BLaER1 treated with 17β-estradiol and CSF1 and Interleukin-3, amounts not matched to agents 10 nM and 100 nM (cell line): ENCODE results near the gene FANCD2.
"Not testable (repeated sequence)": the region's sequence is repeated elsewhere in the genome, so short reads cannot be mapped to it uniquely, and the experiment has no call there.

Source experiments
- H3K27ac ChIP-seq, 11 experiments: shearing (Covaris generic); formaldehyde crosslinking; 2 replicates each; pipeline ENCODE4 v1.8.1; 2022
- H3K27me3 ChIP-seq, 11 experiments: shearing (Covaris generic); formaldehyde crosslinking; 2 replicates each; pipeline ENCODE4 v1.8.1; 2022
- H3K36me3 ChIP-seq, 11 experiments: shearing (Covaris generic); formaldehyde crosslinking; 2 replicates each; pipeline ENCODE4 v1.8.1; 2022
- H3K4me1 ChIP-seq, 10 experiments: shearing (Covaris generic); formaldehyde crosslinking; 2 replicates each; pipeline ENCODE4 v1.8.1; 2022
- H3K4me2 ChIP-seq, 11 experiments: shearing (Covaris generic); formaldehyde crosslinking; 2 replicates each; pipeline ENCODE4 v1.8.1; 2022
- H3K4me3 ChIP-seq, 10 experiments: shearing (Covaris generic); formaldehyde crosslinking; 2 replicates each; pipeline ENCODE4 v1.8.1; 2022
- H3K9ac ChIP-seq, 11 experiments: shearing (Covaris generic); formaldehyde crosslinking; 2 replicates each; pipeline ENCODE4 v1.8.1; 2022
- H3K9me3 ChIP-seq, 11 experiments: shearing (Covaris generic); formaldehyde crosslinking; replicated peaks in 1 of 11; 2 replicates each; pipeline ENCODE4 v1.8.1; 2022
- H4K20me1 ChIP-seq, 11 experiments: shearing (Covaris generic); formaldehyde crosslinking; 2 replicates each; pipeline ENCODE4 v1.8.1; 2022
- Cebpa-rat ChIP-seq, 11 experiments: shearing (Covaris generic); IDR thresholded peaks; 2 replicates each; pipeline ENCODE4 v1.8.1; 2022

The FANCD2 gene

DNA sequence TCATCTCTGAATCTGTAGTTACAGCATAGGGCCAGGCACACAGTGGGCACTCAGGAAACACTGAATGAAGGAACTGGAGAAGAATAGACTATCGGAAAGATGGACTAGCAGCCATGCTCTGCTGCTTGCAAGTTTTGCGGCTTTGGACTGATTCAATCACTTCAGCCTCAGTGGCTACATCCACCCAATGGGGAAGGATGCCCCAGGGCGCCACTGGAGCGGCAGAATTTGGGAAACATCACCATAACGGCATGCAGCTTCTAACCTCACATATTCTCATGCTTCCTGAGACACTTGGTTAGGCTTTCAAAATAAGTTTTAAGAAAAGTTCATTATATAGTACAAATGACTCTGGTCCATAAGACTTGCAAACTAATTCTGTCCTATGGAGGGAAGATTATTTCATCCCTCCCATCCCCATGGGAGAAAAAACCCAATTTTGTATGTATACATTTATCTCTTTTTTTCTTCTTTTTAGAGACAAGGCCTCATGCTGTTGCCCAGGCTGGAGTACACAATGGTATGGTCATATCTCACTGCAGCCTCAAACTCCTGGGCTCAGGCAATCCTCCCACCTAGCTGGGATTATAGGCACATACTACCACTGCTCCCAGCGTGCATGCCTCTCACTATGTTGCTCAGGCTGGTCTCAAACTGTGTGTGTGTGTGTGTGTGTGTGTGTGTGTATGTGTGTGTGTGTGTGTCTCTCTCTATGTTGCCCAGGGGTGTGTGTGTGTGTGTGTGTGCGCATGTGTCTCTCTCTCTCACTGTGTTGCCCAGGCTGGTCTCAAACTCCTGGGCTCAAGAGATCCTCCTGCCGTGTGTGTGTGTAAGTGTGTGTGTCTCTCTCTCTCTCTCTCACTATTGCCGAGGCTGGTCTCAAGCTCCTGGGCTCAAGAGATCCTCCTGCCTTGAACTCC is 4.1 kb upstream of the FANCD2 start:
- H3K4me1 ChIP-seq: peaks cover 17 to 53% (median 38%) of the 10 kb centered on the region in 10 experiments
- TF ChIP-seq Cebpa-rat (IDR thresholded peaks at IDR 0.05): no peak
- H3K27ac ChIP-seq: no peak overlapping the region
- H3K9ac ChIP-seq: no peak overlapping the region; a peak in 1 of 22 replicates
- peaks cover 0 to 17% (median 0%) of the 10 kb centered on the region in 11 experiments; a peak in 3 of 22 replicates for H4K20me1 ChIP-seq
- no peaks in the 10 kb centered on the region for H3K27me3 ChIP-seq
- H3K36me3 ChIP-seq: peaks cover 48 to 72% (median 62%) of the 10 kb centered on the region in 11 experiments
- H3K9me3 ChIP-seq: no peaks in the 10 kb centered on the region
- H3K4me2 ChIP-seq: no peak overlapping the region
- H3K4me3 ChIP-seq: no peak overlapping the region

- Histone ChIP-seq H3K4me3 (no peak overlapping the region), H3K9ac (peak overlapping the region in 6 of 11 experiments; percentile 6 to 87 (median 54); a peak in 6 of 22 replicates), H4K20me1 (peaks cover 0 to 10% (median 0%) of the 10 kb centered on the region in 11 experiments; a peak in 1 of 22 replicates), H3K9me3 (no peaks in the 10 kb centered on the region), H3K36me3 (peaks cover 51 to 64% (median 54%) of the 10 kb centered on the region in 11 experiments), H3K27ac (no peak overlapping the region; a peak in 1 of 22 replicates), H3K27me3 (no peaks in the 10 kb centered on the region), H3K4me1 (peaks cover 20 to 42% (median 31%) of the 10 kb centered on the region in 10 experiments), H3K4me2 (peak overlapping the region in 6 of 11 experiments; percentile 22 to 97 (median 90); a peak in 9 of 22 replicates)
- TF ChIP-seq Cebpa-rat (IDR thresholded peaks at IDR 0.05): peak in 3 of 11 experiments; percentile 11 to 21 (median 18); a peak in 2 of 22 replicates
Observed at GRCh38 chr3:10023587-10024310, 2.5 kb upstream of the FANCD2 start.

- TF ChIP-seq Cebpa-rat (IDR thresholded peaks at IDR 0.05): no peak
- Histone ChIP-seq H3K27ac (peak overlapping the region; percentile 45 to 94 (median 86)), H3K9ac (peak overlapping the region; percentile 80 to 91 (median 85)), H3K4me3 (peak overlapping the region; percentile 72 to 91 (median 80)), H4K20me1 (0 out of 22 replicates have a peak, but pooled peaks cover 0 to 5% (median 0%) of the 10 kb centered on the region in 11 experiments), H3K4me1 (peaks cover 20 to 38% (median 31%) of the 10 kb centered on the region in 10 experiments), H3K9me3 (no peaks in the 10 kb centered on the region), H3K36me3 (peaks cover 36 to 64% (median 58%) of the 10 kb centered on the region in 11 experiments), H3K27me3 (no peaks in the 10 kb centered on the region), H3K4me2 (peak overlapping the region; percentile 75 to 97 (median 91))
Observed at GRCh38 chr3:10025205-10026083, 793 bp upstream of the FANCD2 start.

GRCh38 chr3:10041034-10041433 is 14.8 kb downstream of the FANCD2 start:
- H3K36me3 ChIP-seq: peaks cover 27 to 100% (median 85%) of the 10 kb centered on the region in 11 experiments
- TF ChIP-seq Cebpa-rat (IDR thresholded peaks at IDR 0.05): no peak
- no peaks in the 10 kb centered on the region for H3K27me3 ChIP-seq

DNA sequence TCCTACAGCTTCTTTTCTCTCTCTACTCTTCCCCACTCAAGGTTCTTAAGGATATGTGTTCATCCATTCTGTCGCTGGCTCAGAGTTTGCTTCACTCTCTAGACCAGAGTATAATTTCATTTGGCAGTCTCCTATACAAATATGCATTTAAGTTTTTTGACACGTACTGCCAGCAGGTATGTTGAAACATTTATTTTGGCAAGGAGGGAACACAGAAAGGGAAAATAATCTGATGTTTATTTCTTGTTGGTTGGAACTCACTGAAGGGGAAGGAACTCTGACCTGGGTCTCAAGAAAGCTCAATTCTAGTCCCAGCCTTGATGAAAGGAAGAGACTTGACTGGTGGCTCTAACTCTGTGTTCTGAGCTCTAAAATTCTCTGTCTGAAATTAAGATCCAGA is 21.6 kb downstream of the FANCD2 start:
- H3K9me3 ChIP-seq: no peaks in the 10 kb centered on the region

More at GRCh38 chr3:10041034-10041433, 14.8 kb downstream of the FANCD2 start:
- no peak overlapping the region for H3K4me2 ChIP-seq
- H3K27ac ChIP-seq: no peak overlapping the region
- H3K9me3 ChIP-seq: no peaks in the 10 kb centered on the region
- H3K4me1 ChIP-seq: no peaks in the 10 kb centered on the region
- H4K20me1 ChIP-seq: no peaks in the 10 kb centered on the region
- no peak overlapping the region for H3K4me3 ChIP-seq
- no peak overlapping the region for H3K9ac ChIP-seq

DNA sequence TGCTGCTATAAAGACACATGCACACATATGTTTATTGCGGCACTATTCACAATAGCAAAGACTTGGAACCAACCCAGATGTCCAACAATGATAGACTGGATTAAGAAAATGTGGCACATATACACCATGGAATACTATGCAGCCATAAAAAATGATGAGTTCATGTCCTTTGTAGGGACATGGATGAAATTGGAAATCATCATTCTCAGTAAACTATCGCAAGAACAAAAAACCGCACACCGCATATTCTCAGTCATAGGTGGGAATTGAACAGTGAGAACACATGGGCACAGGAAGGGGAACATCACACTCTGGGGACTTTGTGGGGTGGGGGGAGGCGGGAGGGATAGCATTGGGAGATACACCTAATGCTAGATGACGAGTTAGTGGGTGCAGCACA is 26.8 kb downstream of the FANCD2 start:
- not testable (repeated sequence) for H3K4me1 ChIP-seq, H3K27me3 ChIP-seq, H3K4me2 ChIP-seq, H3K4me3 ChIP-seq, H3K27ac ChIP-seq, H4K20me1 ChIP-seq, H3K9me3 ChIP-seq, H3K9ac ChIP-seq
- peaks cover 2 to 83% (median 64%) of the 10 kb centered on the region in 11 experiments; a peak in 20 of 22 replicates for H3K36me3 ChIP-seq

More for the DNA sequence above, 21.6 kb downstream of the FANCD2 start:
- no peak for TF ChIP-seq Cebpa-rat (IDR thresholded peaks at IDR 0.05)
- Histone ChIP-seq H3K4me3 (no peak overlapping the region), H3K27me3 (no peaks in the 10 kb centered on the region), H3K27ac (no peak overlapping the region), H3K4me1 (no peaks in the 10 kb centered on the region), H3K36me3 (peaks cover 12 to 93% (median 68%) of the 10 kb centered on the region in 11 experiments), H4K20me1 (no peaks in the 10 kb centered on the region), H3K9ac (no peak overlapping the region), H3K4me2 (no peak overlapping the region)

GRCh38 chr3:10055097-10055496 is 28.9 kb downstream of the FANCD2 start:
- no peak overlapping the region for H3K27ac ChIP-seq
- H3K9me3 ChIP-seq: no peaks in the 10 kb centered on the region
- no peaks in the 10 kb centered on the region for H3K4me1 ChIP-seq
- no peak for TF ChIP-seq Cebpa-rat (IDR thresholded peaks at IDR 0.05)
- H3K4me2 ChIP-seq: no peak overlapping the region
- H3K9ac ChIP-seq: no peak overlapping the region
- H3K27me3 ChIP-seq: no peaks in the 10 kb centered on the region
- H3K36me3 ChIP-seq: peaks cover 0 to 83% (median 69%) of the 10 kb centered on the region in 11 experiments; a peak in 19 of 22 replicates
- no peaks in the 10 kb centered on the region for H4K20me1 ChIP-seq
- no peak overlapping the region for H3K4me3 ChIP-seq

DNA sequence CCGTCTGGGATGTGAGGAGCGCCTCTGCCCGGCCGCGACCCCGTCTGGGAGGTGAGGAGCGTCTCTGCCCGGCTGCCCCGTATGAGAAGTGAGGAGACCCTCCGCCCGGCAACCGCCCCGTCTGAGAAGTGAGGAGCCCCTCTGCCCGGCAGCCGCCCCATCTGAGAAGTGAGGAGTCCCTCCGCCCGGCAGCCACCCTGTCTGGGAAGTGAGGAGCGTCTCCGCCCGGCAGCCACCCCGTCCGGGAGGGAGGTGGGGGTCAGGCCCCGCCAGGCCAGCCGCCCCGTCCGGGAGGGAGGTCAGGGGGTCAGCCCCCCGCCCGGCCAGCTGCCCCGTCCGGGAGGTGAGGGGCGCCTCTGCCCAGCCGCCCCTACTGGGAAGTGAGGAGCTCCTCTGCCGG is 43.8 kb downstream of the FANCD2 start:
- Histone ChIP-seq H3K36me3 (peaks cover 38 to 79% (median 65%) of the 10 kb centered on the region in 11 experiments), H3K9me3 (peaks cover 8 to 27% (median 13%) of the 10 kb centered on the region in 11 experiments; a peak in 20 of 22 replicates)

More for the DNA sequence above, 43.8 kb downstream of the FANCD2 start:
- not testable (repeated sequence) for H3K9ac ChIP-seq, H3K27ac ChIP-seq, H3K27me3 ChIP-seq, H3K4me2 ChIP-seq, H4K20me1 ChIP-seq, H3K4me1 ChIP-seq, H3K4me3 ChIP-seq
